K562 (cell line): ENCODE measurements around the gene PNP. TPM values are rescaled to one million over a fixed set of nuclear protein-coding genes. Genes with fewer than 3 reads are reported as not detected.
"Not testable (repeated sequence)": the region's sequence is repeated elsewhere in the genome, so short reads cannot be mapped to it uniquely, and the experiment has no call there.

Source experiments
- ATAC-seq: fragments of 200-7000 bp; cut with Tn5 transposase; 3 replicates; pipeline ENCODE4 v1.9.1; 2020; ENCODE audit warnings: moderate library complexity
- BruUV-seq: library from RNA; stranded (reverse); fragments of 400-500 nt; replicated peaks from 2 replicates; lab custom pipeline; 2021; lab: Mats Ljungman, UMichigan
- CTCF ChIA-PET: fragments of 300-600 bp; formaldehyde crosslinking; extraction: SDS; loops from one replicate; lab custom pipeline; 2021; ENCODE audit warnings: low intra/inter-chr PET ratio; lab: Yijun Ruan, JAX
- POLR2A ChIA-PET: fragments of 300-600, 350-650 bp; sonication (Branson Sonifier 250); formaldehyde crosslinking; extraction: SDS; loops from one replicate; lab custom pipeline; 2021; ENCODE audit warnings: antibody characterized with exemption, inconsistent platforms; lab: Yijun Ruan, JAX
- DNase-seq, 4 experiments: peaks; one replicate each; pipeline versions ENCODE4 v3.0.0 to v3.0.0-alpha.2; 2011 to 2018; ENCODE audit warnings: low spot score in 3 of 4, mixed read lengths in 3 of 4; ENCODE audit errors: extremely low read depth in 1 of 4
- FAIRE-seq: peaks from 2 replicates; lab custom pipeline; 2011; peaks lifted over from hg19 to GRCh38; lab: Jason Lieb, UNC
- H2AFZ ChIP-seq: 2 replicates; pipeline ENCODE4 v1.6.0; 2011; ENCODE audit warnings: low read depth, low read length, control low read depth, inconsistent platforms
- H3K27ac ChIP-seq: fragments of 200-600 bp; 3 replicates; pipeline ENCODE4 v1.8.0; 2011; ENCODE audit warnings: low read depth, mild to moderate bottlenecking, control low read depth, inconsistent platforms, low read length, moderate library complexity, mixed read lengths; ENCODE audit errors: extremely low read depth
- H3K27me3 ChIP-seq, 2 experiments: fragments of 300-600 bp in 1 of 2; 2 replicates in 1 of 2; 3 replicates in 1 of 2; pipeline versions ENCODE4 v1.6.0 to v1.8.0; 2011; ENCODE audit warnings: inconsistent platforms in 2 of 2, low read length in 2 of 2, mild to moderate bottlenecking in 1 of 2, mixed read lengths in 1 of 2, moderate library complexity in 1 of 2; ENCODE audit not compliant: control insufficient read depth in 2 of 2, insufficient read depth in 2 of 2
- H3K36me3 ChIP-seq: fragments of 300-600 bp; 3 replicates; pipeline ENCODE4 v1.8.0; 2011; ENCODE audit warnings: mild to moderate bottlenecking, low read length, inconsistent platforms; ENCODE audit not compliant: control insufficient read depth, insufficient read depth
- H3K4me1 ChIP-seq, 2 experiments: fragments of 200-600 bp in 1 of 2; replicated peaks in 1 of 2; 2 replicates in 1 of 2; 3 replicates in 1 of 2; pipeline versions ENCODE4 v1.5.1 to v1.8.0; 2011; ENCODE audit warnings: inconsistent platforms in 2 of 2, low read length in 2 of 2, mild to moderate bottlenecking in 1 of 2, mixed read lengths in 1 of 2, moderate library complexity in 1 of 2; ENCODE audit not compliant: control insufficient read depth in 2 of 2, insufficient read depth in 2 of 2
- H3K4me2 ChIP-seq: 2 replicates; pipeline ENCODE4 v1.6.1; 2011; ENCODE audit warnings: low read length, control low read depth, inconsistent platforms, mixed read lengths; ENCODE audit not compliant: insufficient read depth
- H3K4me3 ChIP-seq: fragments of 200-600 bp; sonication (generic), shearing (Covaris generic); 2 replicates; pipeline ENCODE4 v1.5.1; 2016; ENCODE audit warnings: control low read depth, inconsistent platforms
- H3K79me2 ChIP-seq: fragments of 200-600 bp; 3 replicates; pipeline ENCODE4 v1.8.0; 2011; ENCODE audit warnings: low read length, inconsistent platforms; ENCODE audit not compliant: control insufficient read depth, insufficient read depth
- H3K9ac ChIP-seq, 2 experiments: 2 replicates each; pipeline versions ENCODE4 v1.6.0 to v1.6.1; 2011; ENCODE audit warnings: low read depth in 2 of 2, low read length in 2 of 2, control low read depth in 1 of 2, inconsistent platforms in 1 of 2, mild to moderate bottlenecking in 1 of 2, mixed read lengths in 1 of 2; ENCODE audit not compliant: insufficient read depth in 1 of 2
- H3K9me1 ChIP-seq: one replicate; pipeline ENCODE4 v1.6.0; 2011; ENCODE audit warnings: inconsistent platforms, mild to moderate bottlenecking, low read length, moderate library complexity; ENCODE audit not compliant: control insufficient read depth, insufficient read depth
- H3K9me3 ChIP-seq: replicated peaks from 2 replicates; pipeline ENCODE4 v1.5.1; 2011; ENCODE audit warnings: low read depth, low read length, inconsistent platforms; ENCODE audit not compliant: control insufficient read depth, insufficient read depth
- H4K20me1 ChIP-seq: replicated peaks from 2 replicates; pipeline ENCODE4 v1.6.1; 2011; ENCODE audit warnings: low read length, inconsistent platforms, mixed read lengths; ENCODE audit not compliant: control insufficient read depth, insufficient read depth
- ELF2 ChIP-seq: fragments of 250-450 bp; sonication (Bioruptor Pico); IDR thresholded peaks from 2 replicates; pipeline ENCODE4 v1.5.0; 2021; ENCODE audit warnings: mild to moderate bottlenecking
- ERF ChIP-seq: fragments of 450-650 bp; formaldehyde crosslinking; IDR thresholded peaks from 2 replicates; pipeline ENCODE4 v1.4.0; 2020; ENCODE audit warnings: mild to moderate bottlenecking, mixed read lengths
- GABPA ChIP-seq: fragments of 200-800 bp; sonication (Bioruptor generic); conservative IDR thresholded peaks from 2 replicates; pipeline ENCODE4 v1.6.1; 2016; ENCODE audit warnings: low read depth, missing genetic modification characterization, missing compliant biosample characterization
- HNRNPK ChIP-seq: fragments of 200-400 bp; formaldehyde crosslinking; IDR thresholded peaks from one replicate; pipeline ENCODE4 v1.6.1; 2018; ENCODE audit warnings: mild to moderate bottlenecking, low read depth, low read length; ENCODE audit not compliant: poor library complexity, severe bottlenecking
- NFXL1 ChIP-seq: fragments of 450-650 bp; formaldehyde crosslinking; IDR thresholded peaks from 2 replicates; pipeline ENCODE4 v1.4.0; 2021; ENCODE audit warnings: mild to moderate bottlenecking
- NRF1 ChIP-seq, 2 experiments: fragments of 450-650 bp; IDR thresholded peaks in 1 of 2; conservative IDR thresholded peaks in 1 of 2; 2 replicates each; pipeline ENCODE4 v1.6.1; 2014; ENCODE audit warnings: mild to moderate bottlenecking in 2 of 2
- RAD51 ChIP-seq: fragments of 450-650 bp; IDR thresholded peaks from 2 replicates; pipeline ENCODE4 v1.7.1; 2016; ENCODE audit warnings: low read depth, mild to moderate bottlenecking, borderline replicate concordance
- RNF2 ChIP-seq: sonication (generic); IDR thresholded peaks from 2 replicates; pipeline ENCODE4 v1.6.1; 2016
- ZNF431 ChIP-seq: sonication (generic); formaldehyde crosslinking; IDR thresholded peaks from 2 replicates; pipeline ENCODE4 v1.8.0; 2022; ENCODE audit warnings: mild to moderate bottlenecking, missing genetic modification reagents
- WGBS: fragments of 100-300 bp; shearing (Covaris generic); methylation state at CpG from one replicate; pipeline ENCODE4 v1.1.6; 2016; ENCODE audit warnings: low coverage, mixed read lengths; ENCODE audit not compliant: insufficient coverage; ENCODE audit errors: missing lambda C conversion rate; 5-methylcytosine and 5-hydroxymethylcytosine counted together
- in situ Hi-C: fragments of 300-500 bp; cut with MboI; formaldehyde crosslinking; loops from 4 replicates; pipeline ENCODE4 v1.15.0; 2018; ENCODE audit warnings: inconsistent platforms, mixed read lengths
- intact Hi-C: fragments of 100-400 bp; cut with micrococcal nuclease; formaldehyde crosslinking; loops from 2 replicates; pipeline ENCODE4 v1.14.2; 2022
- polyA plus RNA-seq, 8 experiments: library from polyadenylated mRNA; depleted of rRNA in 4 of 8; stranded (reverse) in 5 of 8; unstranded in 3 of 8; fragments of >200 nt; fragmentation: Nextera tagmentation in 2 of 8; fragmentation: Illumina TruSeq in 1 of 8; extraction: Ambion mirVana in 2 of 8; extraction: Trizol in 1 of 8; gene quantifications; 2 replicates each; pipeline versions ENCODE4 v1.2.1 to v1.2.3, GENCODE V29; 2011 to 2014; ENCODE audit warnings: inconsistent platforms in 1 of 8, missing spikeins in 1 of 8
- total RNA-seq, 7 experiments: library from RNA; depleted of rRNA in 6 of 7; stranded (reverse); fragments of >200 nt in 6 of 7; fragmentation: Illumina TruSeq in 2 of 7; extraction: Trizol in 2 of 7; gene quantifications; 2 replicates each; pipeline versions ENCODE4 v1.2.1 to v1.2.3, GENCODE V29; 2011 to 2021; ENCODE audit warnings: low replicate concordance in 1 of 7
- TF ChIP-seq, protein P1 (sequence below), 2 experiments: fragments of 450-650 bp in 1 of 2; sonication (generic) in 1 of 2; formaldehyde crosslinking in 1 of 2; IDR thresholded peaks in 1 of 2; conservative IDR thresholded peaks in 1 of 2; 2 replicates each; pipeline versions ENCODE4 v1.6.1 to v1.8.1; 2016 to 2023; ENCODE audit warnings: mild to moderate bottlenecking in 2 of 2, moderate library complexity in 2 of 2, inconsistent platforms in 1 of 2, missing genetic modification reagents in 1 of 2

PNP gene
- total and polyA plus RNA-seq, 9 of the 15 experiments (the other 6 are each of a cell fraction or from before 2014, with no cell fraction given), result 92.5 to 288 (median 137) TPM

DNA sequence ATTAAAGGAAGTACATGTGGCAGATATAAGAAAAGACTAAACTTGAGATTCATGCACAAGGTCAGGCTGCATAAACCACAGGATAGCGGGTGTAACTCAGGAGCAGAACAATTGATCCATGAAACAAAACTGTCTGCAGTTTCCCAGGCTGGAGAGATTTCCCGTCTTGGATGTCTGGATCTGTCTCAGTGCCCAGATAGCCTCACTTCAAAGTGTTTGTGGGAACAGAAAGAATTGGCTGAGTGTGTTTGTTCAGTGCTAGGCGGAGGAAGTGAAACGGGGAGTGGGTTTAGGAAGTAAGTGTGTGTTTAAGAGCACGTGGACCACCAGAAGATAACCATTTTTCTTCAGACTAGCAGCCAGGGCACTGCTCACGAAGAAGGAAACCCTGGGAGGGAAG, 34.7 kb downstream of the PNP start:
- no peak overlapping the region for H3K4me3 ChIP-seq
- CTCF ChIA-PET, result no interaction called here
- BruUV-seq, result no TSS peak
- FAIRE-seq, result no peak
- POLR2A ChIA-PET, result no interaction called here
- H3K9me3 ChIP-seq, result no peaks in the 10 kb centered on the region
- 36% methylated on average over 5 of the region's 6 CpGs for WGBS
- H3K79me2 ChIP-seq, result no peaks in the 10 kb centered on the region
- H3K9ac ChIP-seq, result no peak overlapping the region
- no peaks in the 10 kb centered on the region for H3K36me3 ChIP-seq
- no peak for DNase-seq
- intact Hi-C loops (no loop called here), in situ Hi-C loops (no loop called here)
- ATAC-seq, result no peak
- H4K20me1 ChIP-seq, result no peaks in the 10 kb centered on the region
- peak overlapping the region; percentile 59 for H2AFZ ChIP-seq
- no peaks in the 10 kb centered on the region for H3K27me3 ChIP-seq
- TF ChIP-seq ZNF431 (CRISPR knock-in tag), result no peak
- no peak for TF ChIP-seq HNRNPK
- TF ChIP-seq RAD51, result no peak
- TF ChIP-seq RNF2, result no peak
- no peak for TF ChIP-seq GABPA
- TF ChIP-seq ERF (CRISPR knock-in tag), result no peak
- TF ChIP-seq NRF1 (conservative IDR thresholded peaks at IDR 0.05 in 1 of 2, IDR thresholded peaks at IDR 0.05 in 1 of 2), result no peak
- no peak for TF ChIP-seq NFXL1 (CRISPR knock-in tag)
- no peak for TF ChIP-seq ELF2 (CRISPR knock-in tag)
- TF ChIP-seq, protein P1, sequence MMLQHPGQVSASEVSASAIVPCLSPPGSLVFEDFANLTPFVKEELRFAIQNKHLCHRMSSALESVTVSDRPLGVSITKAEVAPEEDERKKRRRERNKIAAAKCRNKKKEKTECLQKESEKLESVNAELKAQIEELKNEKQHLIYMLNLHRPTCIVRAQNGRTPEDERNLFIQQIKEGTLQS (IDR thresholded peaks at IDR 0.05), result no peak
- TF ChIP-seq, protein P1 (CRISPR knock-in tag; conservative IDR thresholded peaks at IDR 0.05), result no peak
- H3K4me1 ChIP-seq, result no peaks in the 10 kb centered on the region; a peak in 2 of 5 replicates
- H3K27ac ChIP-seq, result no peak overlapping the region
- H3K4me2 ChIP-seq, result no peak overlapping the region
- no peaks in the 10 kb centered on the region for H3K9me1 ChIP-seq

DNA sequence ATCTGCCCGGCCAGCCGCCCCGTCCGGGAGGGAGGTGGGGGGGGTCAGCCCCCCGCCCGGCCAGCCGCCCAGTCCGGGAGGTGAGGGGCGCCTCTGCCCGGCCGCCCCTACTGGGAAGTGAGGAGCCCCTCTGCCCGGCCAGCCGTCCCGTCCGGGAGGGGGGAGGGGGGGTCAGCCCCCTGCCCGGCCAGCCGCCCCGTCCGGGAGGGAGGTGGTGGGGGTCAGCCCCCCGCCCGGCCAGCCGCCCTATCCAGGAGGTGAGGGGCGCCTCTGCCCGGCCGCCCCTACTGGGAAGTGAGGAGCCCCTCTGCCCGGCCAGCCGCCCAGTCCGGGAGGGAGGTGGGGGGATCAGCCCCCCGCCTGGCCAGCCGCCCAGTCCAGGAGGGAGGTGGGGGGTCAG, 37.1 kb downstream of the PNP start:
- H3K79me2 ChIP-seq, H3K36me3 ChIP-seq, POLR2A ChIA-PET, H3K4me3 ChIP-seq, in situ Hi-C loops, intact Hi-C loops, H3K9me3 ChIP-seq, H2AFZ ChIP-seq, H3K27me3 ChIP-seq, H3K4me2 ChIP-seq, H4K20me1 ChIP-seq, DNase-seq, H3K4me1 ChIP-seq, ATAC-seq, BruUV-seq, H3K9me1 ChIP-seq, H3K9ac ChIP-seq, H3K27ac ChIP-seq, FAIRE-seq, CTCF ChIA-PET: not testable (repeated sequence)
- no CpG with 5 or more reads among the region's 30 CpGs for WGBS

DNA sequence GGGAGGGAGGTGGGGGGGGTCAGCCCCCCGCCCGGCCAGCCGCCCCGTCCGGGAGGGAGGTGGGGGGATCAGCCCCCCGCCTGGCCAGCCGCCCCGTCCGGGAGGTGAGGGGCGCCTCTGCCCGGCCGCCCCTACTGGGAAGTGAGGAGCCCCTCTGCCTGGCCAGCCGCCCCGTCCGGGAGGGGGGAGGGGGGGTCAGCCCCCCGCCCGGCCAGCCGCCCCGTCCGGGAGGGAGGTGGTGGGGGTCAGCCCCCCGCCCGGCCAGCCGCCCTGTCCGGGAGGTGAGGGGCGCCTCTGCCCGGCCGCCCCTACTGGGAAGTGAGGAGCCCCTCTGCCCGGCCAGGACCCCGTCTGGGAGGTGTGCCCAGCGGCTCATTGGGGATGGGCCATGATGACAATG, 37.5 kb downstream of the PNP start:
- H2AFZ ChIP-seq, H3K9me1 ChIP-seq, in situ Hi-C loops, CTCF ChIA-PET, H3K79me2 ChIP-seq, H3K9me3 ChIP-seq, ATAC-seq, DNase-seq, H4K20me1 ChIP-seq, H3K27me3 ChIP-seq, H3K4me1 ChIP-seq, BruUV-seq, H3K4me2 ChIP-seq, intact Hi-C loops, H3K36me3 ChIP-seq, FAIRE-seq, POLR2A ChIA-PET, H3K4me3 ChIP-seq, H3K9ac ChIP-seq, H3K27ac ChIP-seq: not testable (repeated sequence)
- no CpG with 5 or more reads among the region's 30 CpGs for WGBS
